B cell (primary cell): ENCODE measurements around the gene GALNT7. TPM values are rescaled to one million over a fixed set of nuclear protein-coding genes. Genes with fewer than 3 reads are reported as not detected.

ENCODE experiments used
- ATAC-seq: fragments of 200-7000 bp; cut with Tn5 transposase; one replicate; pipeline ENCODE4 v1.10.0; 2021; ENCODE audit warnings: low read depth, mild to moderate bottlenecking, moderate number of reproducible peaks, moderate library complexity
- CTCF ChIA-PET: fragments of 350-600 bp; sonication (Branson Sonifier 250); formaldehyde crosslinking; loops from one replicate; lab custom pipeline; 2021; ENCODE audit warnings: antibody characterized with exemption, inconsistent platforms; lab: Charles Lee
- POLR2A ChIA-PET: fragments of 350-600 bp; sonication (Branson Sonifier 250); formaldehyde crosslinking; loops from one replicate; lab custom pipeline; 2021; ENCODE audit warnings: antibody characterized with exemption; lab: Charles Lee
- DNase-seq: peaks from one replicate; pipeline ENCODE4 v3.0.0; 2013
- H2AFZ ChIP-seq: 2 replicates; pipeline ENCODE4 v1.6.1; 2012; ENCODE audit warnings: mild to moderate bottlenecking, low read depth, low read length; ENCODE audit not compliant: insufficient read depth, poor library complexity, severe bottlenecking
- H3K27ac ChIP-seq, 2 donors: 1 replicate in 1 of 2; 2 replicates in 1 of 2; pipeline ENCODE4 v1.5.1; 2012 to 2013; ENCODE audit warnings: low read length in 2 of 2, mild to moderate bottlenecking in 2 of 2, moderate library complexity in 1 of 2
- H3K27me3 ChIP-seq, 4 experiments: fragments of 200-600 bp in 1 of 4; sonication (generic) in 1 of 4; replicated peaks in 1 of 4; 1 replicate in 2 of 4; 2 replicates in 2 of 4; pipeline versions ENCODE4 v1.6.1 to v1.7.0; 2013 to 2016; ENCODE audit warnings: low read length in 3 of 4, mild to moderate bottlenecking in 2 of 4, mixed read lengths in 1 of 4, moderate library complexity in 1 of 4; ENCODE audit not compliant: insufficient read depth in 4 of 4, control insufficient read depth in 3 of 4; ENCODE audit errors: control extremely low read depth in 1 of 4
- H3K36me3 ChIP-seq, 2 experiments: replicated peaks in 1 of 2; 1 replicate in 1 of 2; 2 replicates in 1 of 2; pipeline versions ENCODE4 v1.6.1 to v1.7.1; 2013; ENCODE audit warnings: low read length in 1 of 2; ENCODE audit not compliant: insufficient read depth in 2 of 2, control insufficient read depth in 1 of 2; ENCODE audit errors: control extremely low read depth in 1 of 2, extremely low read depth in 1 of 2
- H3K4me1 ChIP-seq, 2 donors: fragments of 200-600 bp in 1 of 2; sonication (generic) in 1 of 2; 1 replicate in 1 of 2; 2 replicates in 1 of 2; pipeline versions ENCODE4 v1.5.1 to v1.6.1; 2013 to 2017; ENCODE audit warnings: low read length in 2 of 2; ENCODE audit not compliant: control insufficient read depth in 2 of 2, insufficient read depth in 2 of 2
- H3K4me2 ChIP-seq: replicated peaks from 2 replicates; pipeline ENCODE3; 2012; ENCODE audit warnings: mild to moderate bottlenecking, low read depth, low read length; ENCODE audit not compliant: poor library complexity, severe bottlenecking
- H3K4me3 ChIP-seq, 5 experiments: fragments of 200-600 bp in 1 of 5; sonication (generic) in 1 of 5; 1 replicate in 3 of 5; 2 replicates in 2 of 5; pipeline versions ENCODE4 v1.5.1 to v1.7.0; 2011 to 2016; ENCODE audit warnings: low read length in 4 of 5, mild to moderate bottlenecking in 4 of 5, low read depth in 2 of 5, control low read depth in 1 of 5, moderate library complexity in 1 of 5; ENCODE audit not compliant: insufficient read depth in 1 of 5; ENCODE audit errors: control extremely low read depth in 1 of 5, extremely low read depth in 1 of 5
- H3K79me2 ChIP-seq: fragments of 200-600 bp; sonication (generic); one replicate; pipeline ENCODE4 v1.6.0; 2016; ENCODE audit warnings: low read length; ENCODE audit not compliant: control insufficient read depth, insufficient read depth
- H3K9ac ChIP-seq: fragments of 200-600 bp; sonication (generic); 2 replicates; pipeline ENCODE4 v1.6.1; 2017; ENCODE audit warnings: mild to moderate bottlenecking, low read length, moderate library complexity
- H3K9me3 ChIP-seq, 3 donors: one replicate each; pipeline versions ENCODE4 v1.6.1 to v1.7.1; 2013; ENCODE audit warnings: low read length in 2 of 3; ENCODE audit not compliant: control insufficient read depth in 2 of 3, insufficient read depth in 1 of 3; ENCODE audit errors: control extremely low read depth in 1 of 3
- H4K20me1 ChIP-seq: 2 replicates; pipeline ENCODE4 v1.6.0; 2012; ENCODE audit warnings: mild to moderate bottlenecking, low read length; ENCODE audit not compliant: insufficient read depth, control insufficient read depth, poor library complexity, severe bottlenecking
- H3K27ac Mint-ChIP-seq: one replicate; pipeline ENCODE4 v1.8.0; 2021; ENCODE audit warnings: mixed read lengths
- H3K27me3 Mint-ChIP-seq: one replicate; pipeline ENCODE4 v1.8.0; 2021; ENCODE audit warnings: mixed read lengths
- H3K4me1 Mint-ChIP-seq: one replicate; pipeline ENCODE4 v1.8.0; 2021; ENCODE audit warnings: mixed read lengths
- H3K4me3 Mint-ChIP-seq: one replicate; pipeline ENCODE4 v1.8.0; 2021; ENCODE audit warnings: mixed read lengths
- H3K9me3 Mint-ChIP-seq: one replicate; pipeline ENCODE4 v1.8.0; 2022; ENCODE audit warnings: mixed read lengths; ENCODE audit not compliant: insufficient read depth
- EZH2 ChIP-seq: IDR thresholded peaks from 2 replicates; pipeline ENCODE4 v1.6.1; 2012; ENCODE audit warnings: borderline replicate concordance, low read depth, mild to moderate bottlenecking, moderate library complexity, low read length; ENCODE audit not compliant: insufficient read depth, poor library complexity, severe bottlenecking
- WGBS: methylation state at CpG from one replicate; pipeline ENCODE4 v1.1.5; 2013; ENCODE audit warnings: missing lambda C conversion rate; ENCODE audit not compliant: insufficient coverage; 5-methylcytosine and 5-hydroxymethylcytosine counted together
- intact Hi-C: fragments of 100-400 bp; cut with micrococcal nuclease; formaldehyde crosslinking; loops from one replicate; pipeline ENCODE4 v1.10.0; 2022
- polyA plus RNA-seq: library from polyadenylated mRNA; depleted of rRNA; stranded (reverse); fragments of >200 nt; gene quantifications from 2 replicates; pipeline ENCODE4 v1.2.3, GENCODE V29; 2012
- total RNA-seq, 2 donors: library from RNA; stranded (reverse); fragments of 120-200 nt in 1 of 2; gene quantifications; 1 replicate in 1 of 2; 2 replicates in 1 of 2; pipeline versions ENCODE4 v1.2.3 to v1.2.4, GENCODE V29; 2013 to 2022
- TF ChIP-seq, protein P1 (sequence below): fragments of 200-600 bp; IDR thresholded peaks from one replicate; pipeline ENCODE4 v1.8.0; 2022; ENCODE audit warnings: antibody characterized with exemption, mild to moderate bottlenecking

The GALNT7 gene
- total and polyA plus RNA-seq, 2 donors (not counting 1 experiment from before 2014, with no cell fraction given), result 5.8 to 23.7 TPM

- Mint-ChIP-seq H3K27me3 (no peaks in the 10 kb centered on the region), H3K9me3 (no peaks in the 10 kb centered on the region), H3K27ac (no peak overlapping the region), H3K4me3 (no peak overlapping the region), H3K4me1 (no peaks in the 10 kb centered on the region)
- Histone ChIP-seq H4K20me1 (no peaks in the 10 kb centered on the region), H3K4me1 (no peaks in the 10 kb centered on the region), H3K27ac (no peak overlapping the region), H3K4me2 (no peak overlapping the region), H3K36me3 (no peaks in the 10 kb centered on the region), H2AFZ (no peak overlapping the region), H3K9ac (no peak overlapping the region), H3K4me3 (no peak overlapping the region), H3K9me3 (peaks cover 0 to 4% (median 0%) of the 10 kb centered on the region in 3 donors), H3K79me2 (no peaks in the 10 kb centered on the region), H3K27me3 (no peaks in the 10 kb centered on the region)
- ChIA-PET CTCF (interaction anchor here (0.8 to 0.9 kb wide), 2 partner anchors 26 to 60 kb away, joined by 3 read pairs; partner anchors contain the start of gene HMGB2), POLR2A (no interaction called here)
- WGBS, result 88% methylated on average over 1 of the region's 5 CpGs
- intact Hi-C loops, result no loop called here
- DNase-seq (no peak), ATAC-seq (no peak)
- TF ChIP-seq EZH2, result no peak
- TF ChIP-seq, protein P1, sequence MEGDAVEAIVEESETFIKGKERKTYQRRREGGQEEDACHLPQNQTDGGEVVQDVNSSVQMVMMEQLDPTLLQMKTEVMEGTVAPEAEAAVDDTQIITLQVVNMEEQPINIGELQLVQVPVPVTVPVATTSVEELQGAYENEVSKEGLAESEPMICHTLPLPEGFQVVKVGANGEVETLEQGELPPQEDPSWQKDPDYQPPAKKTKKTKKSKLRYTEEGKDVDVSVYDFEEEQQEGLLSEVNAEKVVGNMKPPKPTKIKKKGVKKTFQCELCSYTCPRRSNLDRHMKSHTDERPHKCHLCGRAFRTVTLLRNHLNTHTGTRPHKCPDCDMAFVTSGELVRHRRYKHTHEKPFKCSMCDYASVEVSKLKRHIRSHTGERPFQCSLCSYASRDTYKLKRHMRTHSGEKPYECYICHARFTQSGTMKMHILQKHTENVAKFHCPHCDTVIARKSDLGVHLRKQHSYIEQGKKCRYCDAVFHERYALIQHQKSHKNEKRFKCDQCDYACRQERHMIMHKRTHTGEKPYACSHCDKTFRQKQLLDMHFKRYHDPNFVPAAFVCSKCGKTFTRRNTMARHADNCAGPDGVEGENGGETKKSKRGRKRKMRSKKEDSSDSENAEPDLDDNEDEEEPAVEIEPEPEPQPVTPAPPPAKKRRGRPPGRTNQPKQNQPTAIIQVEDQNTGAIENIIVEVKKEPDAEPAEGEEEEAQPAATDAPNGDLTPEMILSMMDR, result no peak
Observed at GRCh38 chr4:173360587-173361221, 192.1 kb downstream of the GALNT7 start.

DNA sequence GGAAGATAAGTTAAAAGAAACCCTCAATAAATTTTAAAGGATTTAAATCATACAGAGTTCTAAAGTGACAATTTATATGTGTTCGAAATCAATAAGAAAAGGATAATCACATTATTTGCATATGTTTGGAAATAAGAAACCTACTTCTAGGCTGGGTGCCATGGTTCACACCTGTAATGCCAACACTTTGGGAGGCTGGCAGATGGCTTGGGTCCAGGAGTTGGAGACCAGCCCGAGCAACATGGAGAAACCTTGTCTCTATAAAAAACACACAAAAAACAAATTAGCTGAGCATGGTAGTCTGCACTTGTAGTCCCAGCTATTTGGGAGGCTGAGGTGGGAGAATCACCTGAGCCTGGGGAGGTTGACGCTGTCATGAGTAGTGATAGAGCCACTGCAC is 194.1 kb downstream of the GALNT7 start:
- CTCF ChIA-PET, result no interaction called here
- peaks cover 0 to 4% (median 0%) of the 10 kb centered on the region in 3 donors for H3K9me3 ChIP-seq
- intact Hi-C loops, result no loop called here
- H3K79me2 ChIP-seq, result no peaks in the 10 kb centered on the region
- no peaks in the 10 kb centered on the region for H3K4me1 Mint-ChIP-seq
- H3K36me3 ChIP-seq, result no peaks in the 10 kb centered on the region
- no peak overlapping the region for H3K27ac ChIP-seq
- H3K27me3 ChIP-seq, result no peaks in the 10 kb centered on the region
- H2AFZ ChIP-seq, result no peak overlapping the region
- H3K4me3 Mint-ChIP-seq, result no peak overlapping the region
- no peak for TF ChIP-seq EZH2
- TF ChIP-seq, protein P1, result no peak
- POLR2A ChIA-PET, result no interaction called here
- H3K27ac Mint-ChIP-seq, result no peak overlapping the region
- H3K4me3 ChIP-seq, result no peak overlapping the region
- no peaks in the 10 kb centered on the region for H3K4me1 ChIP-seq
- ATAC-seq, result no peak
- no peaks in the 10 kb centered on the region for H3K27me3 Mint-ChIP-seq
- no peak for DNase-seq
- no peaks in the 10 kb centered on the region for H3K9me3 Mint-ChIP-seq
- no CpG with 5 or more reads among the region's 3 CpGs for WGBS
- H3K4me2 ChIP-seq, result no peak overlapping the region
- H4K20me1 ChIP-seq, result no peaks in the 10 kb centered on the region
- no peak overlapping the region for H3K9ac ChIP-seq
